HG03025 (cell line): ENCODE measurements around the gene ASB18.
"Not testable (repeated sequence)": the region's sequence is repeated elsewhere in the genome, so short reads cannot be mapped to it uniquely, and the experiment has no call there.

ENCODE experiments used
- ATAC-seq: cut with Tn5 transposase; IDR thresholded peaks from one replicate; pipeline ENCODE4 v1.9.1; 2021; ENCODE audit warnings: mild to moderate bottlenecking, moderate library complexity; ENCODE audit not compliant: unreplicated experiment, low FRiP score

The ASB18 gene, protein sequence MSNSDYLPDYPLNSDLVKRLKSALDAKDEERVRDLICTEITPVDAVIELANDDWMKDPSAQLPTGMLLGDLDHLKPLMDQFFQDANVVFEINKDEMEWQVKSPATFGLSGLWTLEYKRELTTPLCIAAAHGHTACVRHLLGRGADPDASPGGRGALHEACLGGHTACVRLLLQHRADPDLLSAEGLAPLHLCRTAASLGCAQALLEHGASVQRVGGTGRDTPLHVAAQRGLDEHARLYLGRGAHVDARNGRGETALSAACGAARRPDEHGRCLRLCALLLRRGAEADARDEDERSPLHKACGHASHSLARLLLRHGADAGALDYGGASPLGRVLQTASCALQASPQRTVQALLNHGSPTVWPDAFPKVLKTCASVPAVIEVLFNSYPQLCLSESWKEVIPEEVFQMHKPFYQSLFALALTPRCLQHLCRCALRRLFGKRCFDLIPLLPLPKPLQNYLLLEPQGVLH

DNA sequence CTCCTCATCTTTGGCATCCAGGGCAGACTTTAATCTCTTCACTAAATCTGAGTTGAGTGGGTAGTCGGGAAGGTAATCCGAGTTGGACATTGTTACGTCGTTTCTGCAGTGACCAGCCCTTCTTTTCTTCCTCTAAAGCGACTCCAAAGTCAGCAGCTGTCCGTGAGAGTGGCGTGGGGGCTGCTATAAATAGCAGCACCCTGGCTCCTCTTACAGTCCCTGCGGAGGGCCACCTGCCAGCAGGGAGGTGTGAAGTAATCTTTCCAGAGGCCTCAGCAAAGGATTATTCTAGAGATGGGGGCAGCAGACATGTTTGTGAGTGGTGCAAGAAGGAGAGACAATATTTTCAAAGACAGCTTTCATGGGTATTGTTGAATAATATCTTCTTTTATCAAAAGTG lies at the start of gene ASB18:
ASB18 (minus strand) TSS at position 151 of the 400 bp plus-strand sequence; CDS start at position 90, 61 bp downstream.
- no peak for ATAC-seq

DNA sequence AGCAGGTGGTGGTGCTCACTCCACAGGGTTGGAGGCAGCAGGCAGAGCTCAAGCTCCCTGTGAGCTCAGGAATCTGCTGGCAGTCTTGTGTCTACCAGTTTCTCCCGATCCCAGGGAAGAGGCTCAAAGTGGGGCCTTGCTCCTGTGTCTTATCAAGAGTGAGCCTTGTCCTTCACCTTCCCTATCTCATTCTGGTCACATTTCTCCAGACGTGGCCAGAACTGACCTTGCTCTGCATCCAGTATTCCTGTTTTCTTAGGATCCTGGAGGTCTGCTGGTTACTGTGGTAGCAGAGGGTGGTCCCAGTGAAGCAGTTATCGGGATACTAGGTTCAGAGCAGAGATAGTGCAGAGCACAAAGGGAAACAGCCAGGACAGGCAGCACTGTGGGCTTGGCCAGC lies 47.1 kb upstream of the ASB18 start:
- no peak for ATAC-seq

DNA sequence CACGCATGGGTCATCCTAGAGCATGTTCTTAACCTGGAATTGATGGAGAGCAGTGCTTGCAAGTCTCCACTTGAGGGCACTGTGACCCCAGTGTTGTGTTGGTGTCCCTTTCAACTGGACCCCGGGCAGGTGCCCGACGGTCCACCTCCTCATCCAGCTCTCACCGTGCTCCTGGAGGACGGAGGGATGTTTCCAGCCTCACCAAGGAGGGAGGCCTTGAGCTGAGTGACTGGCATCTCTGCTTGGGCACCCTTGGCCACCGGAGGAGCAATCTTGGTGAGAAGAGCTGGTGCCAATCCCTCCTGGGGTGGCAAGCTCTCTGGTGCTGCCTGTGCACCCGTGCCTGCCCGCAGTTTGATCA lies 45.4 kb upstream of the ASB18 start:
- ATAC-seq = no peak

DNA sequence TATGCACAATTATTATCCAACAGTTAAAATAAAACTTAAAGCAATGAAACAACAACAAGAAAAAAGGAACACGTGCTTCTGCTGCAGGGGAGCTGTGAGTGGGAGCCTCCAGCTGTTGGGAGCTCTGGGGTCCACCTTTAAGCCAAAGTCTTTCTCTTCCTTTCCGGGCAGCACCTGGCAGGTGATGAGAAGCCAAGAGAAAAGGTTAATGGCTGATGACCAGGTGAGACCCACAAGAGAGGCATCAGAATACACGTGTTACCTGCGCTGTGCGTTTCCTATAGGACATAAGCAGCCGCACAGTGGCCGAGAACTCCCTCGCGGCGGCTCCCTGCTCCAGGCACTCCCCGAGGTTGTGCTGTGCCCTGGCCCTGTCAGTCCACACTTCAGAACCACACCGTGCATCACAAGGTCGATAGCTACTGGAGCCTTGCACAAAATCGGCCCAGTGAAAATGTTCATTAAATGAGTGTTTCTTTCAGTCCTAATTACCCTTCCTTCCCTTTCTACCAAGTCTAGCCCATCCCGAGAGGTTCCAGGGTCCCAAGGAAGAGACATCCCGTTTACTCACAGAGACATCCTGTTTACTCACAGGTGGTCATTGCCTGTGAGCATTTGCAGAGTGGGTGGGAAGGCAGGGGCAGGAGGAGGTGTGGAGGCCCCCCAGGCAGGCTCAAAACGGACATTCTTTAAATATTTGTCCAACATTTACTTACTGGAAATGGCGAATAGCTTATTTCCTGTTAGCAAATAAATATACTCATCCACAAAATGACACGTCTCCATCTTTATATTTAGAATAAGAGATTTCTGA lies 44.9 kb upstream of the ASB18 start:
- ATAC-seq = no peak

DNA sequence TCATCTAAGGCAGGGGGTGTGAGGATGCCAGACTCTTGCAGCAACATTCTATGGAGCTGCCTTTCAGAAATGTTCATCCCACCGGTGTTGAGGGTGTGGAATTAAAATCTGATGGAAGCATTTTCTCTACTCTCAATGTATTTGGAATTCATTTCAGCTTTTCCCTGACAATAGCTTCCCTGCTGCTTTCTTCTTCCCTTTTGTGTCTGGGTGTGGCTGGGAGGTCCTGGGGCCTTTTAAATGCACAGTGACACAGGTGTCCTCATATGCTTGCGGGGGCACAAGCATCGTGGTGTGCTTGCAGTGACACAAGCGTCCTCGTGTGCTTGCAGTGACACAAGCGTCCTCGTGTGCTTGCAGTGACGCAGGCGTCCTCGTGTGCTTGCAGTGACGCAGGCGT lies 43.4 kb upstream of the ASB18 start:
- no peak for ATAC-seq

DNA sequence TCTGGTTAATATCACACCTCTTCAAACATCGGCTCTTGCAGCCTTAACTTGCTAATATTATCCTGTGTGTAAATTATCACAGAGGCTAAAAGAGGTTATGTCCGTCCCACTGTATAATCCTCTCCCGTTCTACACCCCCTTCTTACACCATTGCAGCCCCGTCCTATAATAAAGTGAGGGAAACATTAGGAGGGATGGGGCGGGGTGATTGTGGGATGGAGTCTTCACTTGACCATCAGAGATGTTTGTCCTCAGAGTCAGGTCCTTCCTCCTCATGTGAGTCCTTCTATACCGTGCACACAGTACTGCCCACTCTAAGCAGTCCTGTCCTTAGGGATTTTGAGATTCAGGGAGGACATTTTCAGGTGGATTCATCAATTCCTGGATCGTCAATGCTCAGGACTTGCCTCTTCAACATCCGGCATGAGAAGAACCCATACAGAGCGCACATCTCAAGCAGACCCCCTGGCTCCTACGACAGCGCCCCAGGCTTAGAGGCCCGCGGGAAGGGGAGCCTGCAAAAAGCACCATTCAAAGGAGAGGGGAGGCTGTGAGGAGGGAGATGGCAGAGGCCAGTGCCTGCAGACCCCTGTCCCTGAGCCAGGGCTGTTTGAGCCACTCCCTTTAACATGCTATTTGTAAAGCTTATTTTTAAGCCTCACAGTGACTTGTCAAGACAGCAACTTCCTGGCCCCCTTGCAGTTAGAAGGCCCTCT lies 42.8 kb upstream of the ASB18 start:
- no peak for ATAC-seq

DNA sequence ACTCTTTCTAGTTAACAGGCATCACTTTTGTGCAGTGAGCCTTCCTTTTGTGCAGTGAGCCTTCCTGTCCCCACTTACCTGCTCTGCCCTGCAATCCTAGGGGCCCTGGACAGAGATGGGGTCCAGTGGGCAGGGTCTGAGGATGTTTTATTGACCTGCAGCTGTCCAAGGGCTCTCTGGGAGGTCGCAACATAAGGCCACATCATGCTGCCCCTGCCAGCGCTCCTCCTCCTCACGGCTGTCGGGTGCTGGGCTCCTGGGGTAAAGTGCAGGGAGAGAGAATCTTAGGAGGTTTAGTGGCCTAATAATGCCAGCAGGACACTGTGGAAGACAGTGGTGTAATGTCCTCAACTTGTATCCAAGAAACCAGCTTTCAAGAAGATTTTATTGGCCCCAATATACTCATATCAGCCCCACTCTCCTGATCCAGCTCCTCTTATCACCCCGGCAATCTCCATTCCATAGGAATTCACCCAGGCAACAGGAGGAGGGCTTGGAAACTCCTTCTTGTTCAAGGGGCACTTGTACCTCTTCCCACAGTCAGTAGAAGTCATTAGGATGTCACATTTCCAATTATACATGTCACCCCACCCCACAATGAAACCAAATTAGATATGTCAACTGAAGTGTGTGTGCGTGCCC lies 41.9 kb upstream of the ASB18 start:
- no peak for ATAC-seq

DNA sequence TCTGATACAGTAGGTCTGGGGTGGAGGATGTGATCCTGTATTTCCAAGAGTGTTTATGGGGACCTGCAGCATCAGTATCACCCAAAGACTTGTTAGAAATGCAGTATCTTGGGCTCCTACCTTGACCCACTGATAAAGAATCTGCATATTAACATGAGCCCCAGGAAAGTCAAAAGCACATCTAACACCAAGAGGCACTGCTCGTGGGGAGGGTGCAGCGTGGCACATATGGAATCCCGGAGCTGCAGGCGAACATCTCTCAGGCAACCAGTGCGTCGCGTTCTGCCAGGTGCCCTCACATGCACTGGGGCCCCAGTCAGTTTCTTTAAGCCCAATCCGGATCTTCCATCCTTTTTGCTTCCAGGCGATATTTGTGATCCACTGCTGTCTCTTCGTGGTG lies 41.3 kb upstream of the ASB18 start:
- ATAC-seq = no peak

DNA sequence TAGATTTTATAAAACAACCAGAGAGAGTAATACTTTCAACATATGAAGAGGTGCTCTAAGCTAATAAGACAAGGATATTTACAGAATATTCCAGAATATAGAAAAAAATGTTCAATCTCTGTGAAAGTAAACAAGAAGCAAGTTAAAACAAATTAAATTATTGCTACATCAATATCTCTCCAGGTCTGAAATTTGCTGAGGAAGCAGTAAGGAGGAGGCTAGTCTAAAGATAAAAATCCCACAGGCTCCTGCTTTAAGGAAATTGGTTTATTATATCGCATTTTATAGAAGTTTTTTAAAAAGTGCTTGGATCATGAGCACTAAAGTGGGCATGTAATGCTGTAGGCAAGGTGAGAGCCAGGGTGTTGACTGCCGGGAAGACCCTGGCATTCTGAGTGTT lies 39.7 kb upstream of the ASB18 start:
- no peak for ATAC-seq

DNA sequence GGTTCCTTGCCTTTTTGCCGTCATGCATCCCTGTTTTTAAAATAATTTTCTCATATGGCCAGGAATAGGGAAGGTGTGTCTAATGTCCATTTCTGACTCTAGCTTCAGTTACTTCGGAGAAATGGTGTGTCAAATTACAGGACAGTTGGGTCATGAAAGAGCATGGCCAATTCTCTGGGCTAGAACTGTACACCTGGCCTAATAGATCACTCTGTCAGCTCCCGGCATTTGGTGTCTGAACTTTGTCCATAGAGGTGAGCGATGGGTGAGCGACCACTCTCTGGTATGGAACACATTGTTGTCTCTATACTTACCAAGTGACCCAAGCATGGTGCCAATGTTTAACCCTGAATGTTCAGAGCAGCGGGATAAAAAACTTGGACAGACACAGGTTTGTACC lies 38.3 kb upstream of the ASB18 start:
- ATAC-seq = no peak

DNA sequence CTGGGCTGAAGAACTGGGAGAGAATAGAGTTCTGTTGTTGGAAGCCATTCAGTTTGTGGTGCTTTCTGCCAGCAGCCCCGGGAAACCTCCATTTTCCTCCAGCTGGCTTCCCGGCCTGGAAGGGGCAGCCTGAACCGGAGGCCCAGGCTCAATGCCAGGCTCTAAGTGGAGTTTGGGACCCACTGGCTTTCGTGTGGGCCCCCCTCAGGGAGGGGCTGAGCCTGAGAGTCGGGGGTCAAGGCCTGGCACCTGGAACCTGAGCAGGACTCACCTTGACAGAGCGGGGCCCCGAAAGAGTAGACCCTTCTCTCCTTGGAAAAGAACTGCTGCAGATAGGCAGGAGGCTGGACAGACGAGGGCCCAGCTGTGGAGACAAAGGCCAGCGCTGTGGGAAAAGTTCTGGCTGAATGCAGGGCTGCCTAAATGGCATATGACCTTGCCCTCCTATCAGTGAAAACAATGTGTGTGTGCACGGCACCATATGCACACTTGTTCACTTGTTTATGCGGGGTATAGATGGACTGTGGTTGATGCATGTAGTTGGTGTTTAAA lies 34.8 kb upstream of the ASB18 start:
- no peak for ATAC-seq

DNA sequence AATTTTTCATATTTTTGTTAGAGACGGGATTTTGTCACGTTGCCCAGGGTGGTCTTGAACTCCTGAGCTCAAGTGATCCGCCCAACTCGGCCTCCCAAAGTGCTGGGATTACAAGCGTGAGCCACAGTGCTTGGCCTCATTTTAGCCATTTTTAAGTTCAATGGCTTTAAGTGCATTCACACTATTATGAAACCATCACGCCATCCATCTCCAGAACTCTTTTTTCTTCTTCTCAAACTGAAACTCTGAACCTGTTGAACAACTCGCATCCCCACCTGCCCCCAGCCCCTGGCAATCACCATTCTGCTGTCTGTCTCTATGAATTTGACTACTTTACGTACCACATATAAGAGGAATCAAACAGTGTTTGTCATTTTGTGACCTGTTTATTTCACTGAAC lies 31.3 kb upstream of the ASB18 start:
- no peak for ATAC-seq

DNA sequence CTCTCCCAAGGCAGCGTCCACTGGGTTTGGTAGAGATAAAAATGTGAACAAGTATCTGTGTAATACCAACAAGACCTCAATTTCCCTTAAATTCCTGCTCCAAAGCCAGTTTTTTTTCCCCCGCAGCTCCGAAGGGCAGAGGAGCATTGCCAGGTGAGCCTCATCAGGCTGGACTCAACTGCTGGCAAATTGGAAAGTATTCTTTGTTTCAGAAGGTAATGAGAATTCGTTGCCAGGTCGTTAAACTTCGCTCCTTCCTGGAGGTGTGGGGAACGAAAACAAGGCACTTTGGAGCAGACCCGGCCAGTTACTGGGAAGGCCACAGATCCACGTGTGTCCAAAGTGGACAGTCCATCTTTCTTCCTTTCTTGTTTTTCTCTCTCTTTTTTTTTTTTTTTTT lies 30.4 kb upstream of the ASB18 start:
- no peak for ATAC-seq

DNA sequence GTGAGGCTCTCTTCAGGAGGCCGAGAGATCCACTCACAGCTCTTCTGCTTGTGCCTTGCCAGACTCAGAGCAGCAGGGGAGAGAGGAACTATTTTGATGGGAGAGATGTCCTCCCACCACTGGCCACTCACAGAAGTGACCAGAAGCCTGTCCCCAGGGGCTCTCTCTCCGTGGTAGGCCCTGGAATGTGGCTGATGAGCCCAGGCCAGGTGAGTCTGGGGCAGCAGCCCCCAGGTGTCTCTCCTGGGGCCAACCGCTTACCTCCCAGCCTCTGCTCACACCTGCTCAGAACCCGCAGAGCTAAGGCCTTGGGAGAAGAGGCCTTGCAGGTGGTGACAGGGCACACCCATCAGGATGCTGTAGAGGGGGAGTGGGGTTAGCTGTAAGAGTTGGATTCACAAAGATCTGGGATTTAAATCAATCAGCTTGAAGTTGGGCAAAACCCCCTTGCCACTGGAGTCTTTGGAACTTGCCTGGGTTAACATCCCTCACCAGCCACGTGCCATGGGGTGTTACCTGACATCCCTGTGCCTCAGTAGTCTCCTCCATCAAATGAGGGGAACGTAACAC lies 29.1 kb upstream of the ASB18 start:
- no peak for ATAC-seq

DNA sequence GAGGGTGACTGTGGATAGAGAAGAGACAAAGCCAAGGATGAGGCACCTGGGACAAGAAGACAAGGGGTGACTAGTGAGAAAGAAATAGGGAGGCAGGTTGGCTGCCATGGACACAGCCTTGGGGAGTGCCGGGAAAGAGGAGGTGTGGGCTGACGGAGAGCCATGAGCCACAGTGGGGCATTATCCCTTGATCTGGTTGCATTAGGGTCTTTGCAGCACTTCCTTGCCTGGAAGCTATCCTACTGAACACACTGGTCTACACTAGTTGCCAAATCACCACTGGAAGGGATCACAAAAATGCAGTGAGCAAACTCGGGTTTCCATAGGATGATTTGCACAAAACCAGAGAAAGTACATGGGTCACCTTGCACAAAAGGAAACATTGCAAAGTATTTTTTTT lies 27.7 kb upstream of the ASB18 start:
- no peak for ATAC-seq

DNA sequence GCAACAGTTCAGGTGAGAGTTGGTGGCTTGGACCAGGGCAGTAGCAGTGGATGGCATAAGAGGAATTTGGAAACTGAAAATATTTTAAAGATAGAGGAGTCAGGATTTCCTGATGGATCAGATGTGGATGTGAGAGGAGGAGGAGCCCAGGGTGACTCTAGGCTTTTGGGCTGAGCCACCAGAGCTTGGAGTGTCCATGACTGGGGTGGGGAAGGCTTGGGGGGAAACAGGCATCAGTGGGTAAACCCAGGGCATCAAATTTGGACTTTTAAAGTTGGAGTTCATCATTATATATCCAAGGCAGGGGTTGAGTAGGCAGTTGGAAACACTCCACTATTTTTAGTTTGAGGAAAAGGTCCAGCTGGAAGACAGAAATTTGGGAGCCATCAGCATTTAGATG lies 27.3 kb upstream of the ASB18 start:
- no peak for ATAC-seq

DNA sequence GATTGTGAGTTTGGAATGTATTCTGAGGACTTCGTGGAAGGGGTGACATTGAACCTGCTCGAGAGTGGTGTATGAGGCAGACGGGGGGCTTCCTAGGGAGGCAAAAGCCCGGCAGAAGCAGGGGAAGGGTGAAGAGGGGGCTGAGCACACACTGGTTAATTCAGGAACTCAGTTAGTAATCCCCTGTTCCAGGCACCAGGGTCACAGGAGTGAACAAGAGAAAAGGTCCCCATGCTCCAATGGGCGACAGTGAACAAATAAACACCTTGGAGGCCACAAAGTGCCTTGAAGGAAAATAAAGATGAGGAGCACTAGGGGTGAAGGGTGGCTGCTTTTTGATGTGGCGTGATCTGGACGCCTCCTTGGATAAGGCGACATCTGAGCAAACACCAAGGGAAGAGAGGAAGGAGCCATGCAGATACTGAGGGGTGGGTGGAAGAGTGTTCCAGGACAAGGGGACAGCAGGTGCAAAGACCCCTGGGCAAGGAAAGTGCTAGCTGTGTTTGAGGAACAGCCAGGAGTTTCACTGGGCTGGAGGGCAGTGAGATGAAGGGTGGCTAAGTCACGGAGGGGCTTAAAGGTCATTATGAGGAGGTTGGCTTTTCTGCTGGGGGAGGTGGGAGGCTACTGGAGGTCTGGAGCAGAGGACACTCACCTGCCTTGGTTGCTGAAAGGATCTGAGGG lies 26.7 kb upstream of the ASB18 start:
- no peak for ATAC-seq

DNA sequence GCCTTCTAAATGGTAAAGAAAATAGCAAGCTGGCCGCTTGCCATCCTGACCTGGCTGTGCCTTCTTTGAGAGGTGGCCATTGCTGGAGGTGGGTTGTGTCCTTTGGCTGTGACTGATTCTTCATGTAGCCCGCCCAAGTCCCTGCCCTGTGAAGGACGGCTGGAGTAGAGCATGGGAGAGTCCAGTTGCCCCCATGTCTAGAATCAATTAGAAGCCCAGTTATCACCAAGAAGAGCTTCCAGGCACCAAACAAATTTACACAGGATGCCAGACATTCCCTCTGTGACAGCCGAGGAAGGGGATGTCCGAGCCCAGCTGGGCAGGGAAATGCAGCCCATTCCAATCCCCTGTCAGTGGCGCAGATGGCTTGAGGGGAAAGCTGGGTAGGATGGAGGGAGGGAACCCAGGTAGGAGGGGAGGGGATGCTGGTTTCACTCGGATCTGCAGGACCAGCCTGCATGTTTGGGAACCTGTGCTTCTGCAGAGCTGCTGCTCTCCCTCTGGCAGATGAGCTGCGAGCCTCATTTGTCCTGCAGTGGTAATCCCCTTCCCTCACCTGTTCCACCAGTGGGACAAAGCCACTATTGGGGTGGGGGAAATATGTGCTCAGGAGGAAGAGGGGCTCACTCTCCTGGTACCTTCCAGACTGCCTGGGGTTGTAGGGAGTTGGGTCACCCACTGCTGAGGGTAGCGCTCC lies 25.7 kb upstream of the ASB18 start:
- ATAC-seq = no peak

DNA sequence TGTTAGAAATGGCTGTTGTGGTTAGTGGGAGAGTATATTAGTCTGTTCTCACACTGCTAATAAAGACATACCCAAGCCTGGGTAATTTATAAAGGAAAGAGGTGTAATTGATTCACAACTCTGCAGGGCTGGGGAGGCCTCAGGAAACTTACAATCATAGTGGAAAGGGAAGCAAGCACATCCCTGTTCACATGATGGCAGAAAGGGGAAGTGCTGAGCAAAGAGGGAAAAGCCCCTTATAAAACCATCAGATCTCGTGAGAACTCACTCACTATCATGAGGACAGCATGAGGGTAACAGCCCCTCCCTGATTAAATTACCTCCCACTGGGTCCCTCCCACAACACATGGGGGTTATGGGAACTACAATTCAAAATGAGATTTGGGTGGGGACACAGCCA lies 24.2 kb upstream of the ASB18 start:
- not testable (repeated sequence) for ATAC-seq
